Subcutaneous adipose tissue (tissue), 4 donors: ENCODE results near the gene CMTM7. TPM values are rescaled to one million over a fixed set of nuclear protein-coding genes. Genes with fewer than 3 reads are reported as not detected.

ENCODE experiments used
- CTCF ChIP-seq: fragments of 450-650 bp; IDR thresholded peaks from one replicate; pipeline ENCODE4 v1.5.1; 2016; ENCODE audit warnings: low read depth, mild to moderate bottlenecking, control low read depth, antibody characterized with exemption, moderate library complexity
- total RNA-seq, 4 donors: library from RNA; depleted of rRNA; stranded (reverse); fragments of >200 nt; gene quantifications; one replicate each; pipeline ENCODE4 v1.1.0, GENCODE V29; 2016

The CMTM7 gene
- total RNA-seq, 4 donors from 2014 or later = 12.1 to 45.9 (median 33.1) TPM

GRCh38 chr3:32440611-32441350, 49.1 kb downstream of the CMTM7 start:
- TF ChIP-seq CTCF = no peak

- TF ChIP-seq CTCF = no peak
Measured at GRCh38 chr3:32442766-32443165, 51.1 kb downstream of the CMTM7 start.

GRCh38 chr3:32443478-32443877, 51.8 kb downstream of the CMTM7 start:
- no peak for TF ChIP-seq CTCF

GRCh38 chr3:32447865-32448400, 56.3 kb downstream of the CMTM7 start:
- no peak for TF ChIP-seq CTCF

- TF ChIP-seq CTCF = no peak
Measured at GRCh38 chr3:32448686-32449474, 57.2 kb downstream of the CMTM7 start.

- TF ChIP-seq CTCF = no peak
Measured at GRCh38 chr3:32449691-32450090, 58.0 kb downstream of the CMTM7 start.

- TF ChIP-seq CTCF = no peak
Measured at GRCh38 chr3:32450426-32450825, 58.8 kb downstream of the CMTM7 start.
